Spleen (tissue), 7 donors: ENCODE data around the gene AHI1.

Source experiments
- CTCF ChIP-seq, 11 experiments: fragments of 200-600 bp in 7 of 11; fragments of 450-650 bp in 4 of 11; sonication (generic) in 4 of 11; IDR thresholded peaks in 8 of 11; conservative IDR thresholded peaks in 3 of 11; 1 replicate in 7 of 11; 2 replicates in 4 of 11; pipeline versions ENCODE4 v1.4.0 to v1.8.0; 2016 to 2021; ENCODE audit warnings: antibody characterized with exemption in 11 of 11, inconsistent platforms in 4 of 11, mild to moderate bottlenecking in 1 of 11
- POLR2AphosphoS5 ChIP-seq, 3 donors: sonication (generic); formaldehyde crosslinking; IDR thresholded peaks; one replicate each; pipeline ENCODE4 v1.5.1; 2017; ENCODE audit warnings: antibody characterized with exemption in 3 of 3
- donor health status: DM: no; HTN: no; CAD: no; lungs with moderate emphysema.
- donor health status: DM: no; HTN: no; CAD: no.
- donor health status: DM: no; HTN: no; CAD: no.

GRCh38 chr6:135282395-135282794 lies 215.1 kb downstream of the AHI1 start:
- no peak for TF ChIP-seq CTCF (IDR thresholded peaks at IDR 0.05 in 8 of 11, conservative IDR thresholded peaks at IDR 0.05 in 3 of 11)
- TF ChIP-seq POLR2AphosphoS5 (IDR thresholded peaks at IDR 0.05) = no peak
